ENCODE data around the gene GUK1.
"Not testable (repeated sequence)": the region's sequence is repeated elsewhere in the genome, so short reads cannot be mapped to it uniquely, and the experiment has no call there.

Gene GUK1

GRCh38 chr1:228104526-228105269 is 35.4 kb upstream of the GUK1 start:
- no peak for DNase-seq (ENCODE audit: low spot score)

GRCh38 chr1:228105270-228105995 is 34.6 kb upstream of the GUK1 start:
- no peak for DNase-seq (ENCODE audit: low spot score)

GRCh38 chr1:228105996-228106799 is 33.9 kb upstream of the GUK1 start:
- no peak for DNase-seq (ENCODE audit: low spot score)

GRCh38 chr1:228106800-228107054 is 33.4 kb upstream of the GUK1 start:
- no peak for DNase-seq (ENCODE audit: low spot score)

- no peak for DNase-seq (ENCODE audit: low spot score)
Observed at GRCh38 chr1:228107636-228108035, 32.4 kb upstream of the GUK1 start.

GRCh38 chr1:228108055-228108690 is 31.9 kb upstream of the GUK1 start:
- no peak for DNase-seq (ENCODE audit: low spot score)

GRCh38 chr1:228108742-228109072 is 31.4 kb upstream of the GUK1 start:
- DNase-seq (ENCODE audit: low spot score), result no peak

- DNase-seq (ENCODE audit: low spot score), result peak; percentile 98
Observed at GRCh38 chr1:228109073-228109961, 30.8 kb upstream of the GUK1 start, which contains the start of gene MRPL55. Gene MRPL55, minus strand, starts transcription at chr1:228109299. Its CDS starts 1,039 bp downstream, at chr1:228108260.

- DNase-seq (ENCODE audit: low spot score), result no peak
Observed at GRCh38 chr1:228109962-228110488, 30.1 kb upstream of the GUK1 start.

- DNase-seq (ENCODE audit: low spot score), result no peak
Observed at GRCh38 chr1:228110556-228110955, 29.5 kb upstream of the GUK1 start.

- DNase-seq (ENCODE audit: low spot score), result not testable (repeated sequence)
Observed at GRCh38 chr1:228111315-228111714, 28.8 kb upstream of the GUK1 start.

GRCh38 chr1:228112167-228112566 is 27.9 kb upstream of the GUK1 start:
- DNase-seq (ENCODE audit: low spot score), result no peak

- no peak for DNase-seq (ENCODE audit: low spot score)
Observed at GRCh38 chr1:228112617-228113016, 27.5 kb upstream of the GUK1 start.

GRCh38 chr1:228114827-228115226 is 25.3 kb upstream of the GUK1 start:
- DNase-seq (ENCODE audit: low spot score), result no peak

- DNase-seq (ENCODE audit: low spot score), result no peak
Observed at GRCh38 chr1:228117335-228117734, 22.7 kb upstream of the GUK1 start.

- DNase-seq (ENCODE audit: low spot score), result no peak
Observed at GRCh38 chr1:228118040-228118439, 22.0 kb upstream of the GUK1 start.

- DNase-seq (ENCODE audit: low spot score), result no peak
Observed at GRCh38 chr1:228120351-228120750, 19.7 kb upstream of the GUK1 start.

GRCh38 chr1:228120857-228121489 is 19.1 kb upstream of the GUK1 start:
- DNase-seq (ENCODE audit: low spot score), result no peak

GRCh38 chr1:228122921-228123441 is 17.1 kb upstream of the GUK1 start:
- no peak for DNase-seq (ENCODE audit: low spot score)

GRCh38 chr1:228123505-228123904 is 16.6 kb upstream of the GUK1 start:
- DNase-seq (ENCODE audit: low spot score), result no peak

- no peak for DNase-seq (ENCODE audit: low spot score)
Observed at GRCh38 chr1:228125185-228125584, 14.9 kb upstream of the GUK1 start.
